ENCODE data around the gene THADA. TPM values are rescaled to one million over a fixed set of nuclear protein-coding genes. Genes with fewer than 3 reads are reported as not detected.
A peak's percentile ranks its signal among the peaks of the same experiment; 100 is the strongest.
"Not testable (repeated sequence)": the region's sequence is repeated elsewhere in the genome, so short reads cannot be mapped to it uniquely, and the experiment has no call there.

THADA gene
- total RNA-seq, 1 experiment from 2014 or later, result 14.1 TPM

DNA sequence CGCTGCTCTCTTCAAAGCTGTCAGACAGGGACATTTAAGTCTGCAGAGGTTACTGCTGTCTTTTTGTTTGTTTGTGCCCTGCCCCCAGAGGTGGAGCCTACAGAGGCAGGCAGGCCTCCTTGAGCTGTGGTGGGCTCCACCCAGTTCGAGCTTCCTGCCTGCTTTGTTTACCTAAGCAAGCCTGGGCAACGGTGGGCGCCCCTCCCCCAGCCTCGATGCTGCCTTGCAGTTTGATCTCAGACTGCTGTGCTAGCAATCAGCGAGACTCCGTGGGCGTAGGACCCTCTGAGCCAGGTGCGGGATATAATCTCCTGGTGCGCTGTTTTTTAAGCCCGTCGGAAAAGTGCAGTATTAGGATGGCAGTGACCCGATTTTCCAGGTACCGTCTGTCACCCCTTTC is 47.5 kb downstream of the THADA start:
- H3K4me3 ChIP-seq; DNase-seq (ENCODE audit: low read depth in 1 of 2, low spot score in 2 of 2); H3K27ac ChIP-seq; H3K4me1 ChIP-seq (replicated peaks); H3K9me3 ChIP-seq (replicated peaks); H3K27me3 ChIP-seq (replicated peaks): not testable (repeated sequence)
- H3K36me3 ChIP-seq, result peaks cover 34% of the 10 kb centered on the region

GRCh38 chr2:43542285-43542933 is 53.4 kb downstream of the THADA start:
- DNase-seq (ENCODE audit: low read depth in 1 of 2, low spot score in 2 of 2), result peak in 1 of 2 experiments; percentile 47
- Histone ChIP-seq H3K4me3 (no peak overlapping the region), H3K9me3 (replicated peaks) (no peaks in the 10 kb centered on the region), H3K27ac (no peak overlapping the region), H3K4me1 (replicated peaks) (peaks cover 14% of the 10 kb centered on the region), H3K27me3 (replicated peaks) (no peaks in the 10 kb centered on the region), H3K36me3 (peaks cover 14% of the 10 kb centered on the region)

DNA sequence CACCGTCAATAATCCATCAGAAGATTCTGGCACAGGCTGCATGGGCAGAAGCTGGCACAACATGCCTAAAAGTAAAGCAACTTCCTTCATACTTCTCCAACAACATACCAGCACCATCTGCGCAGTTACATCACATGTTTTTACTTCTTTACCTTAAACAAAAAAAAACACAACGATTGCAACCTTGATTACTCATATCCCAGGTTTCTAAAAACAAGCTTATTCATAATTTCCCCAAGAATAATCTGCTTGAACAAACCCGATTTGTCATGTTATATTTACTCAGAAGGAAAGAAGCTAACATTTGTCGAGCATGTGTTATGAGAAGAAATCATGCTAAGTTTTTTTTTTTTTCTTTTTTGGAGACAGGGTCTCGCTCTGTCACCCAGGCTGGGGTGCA is 54.7 kb downstream of the THADA start:
- Histone ChIP-seq H3K4me1 (replicated peaks) (peaks cover 14% of the 10 kb centered on the region), H3K4me3 (no peak overlapping the region), H3K9me3 (replicated peaks) (no peaks in the 10 kb centered on the region), H3K27me3 (replicated peaks) (no peaks in the 10 kb centered on the region), H3K36me3 (peaks cover 14% of the 10 kb centered on the region), H3K27ac (no peak overlapping the region)
- no peak for DNase-seq (ENCODE audit: low read depth in 1 of 2, low spot score in 2 of 2)

GRCh38 chr2:43540021-43540779 is 55.6 kb downstream of the THADA start:
- Histone ChIP-seq H3K4me3 (no peak overlapping the region), H3K36me3 (peaks cover 14% of the 10 kb centered on the region), H3K9me3 (replicated peaks) (no peaks in the 10 kb centered on the region), H3K4me1 (replicated peaks) (peaks cover 14% of the 10 kb centered on the region), H3K27ac (no peak overlapping the region), H3K27me3 (replicated peaks) (no peaks in the 10 kb centered on the region)
- no peak for DNase-seq (ENCODE audit: low read depth in 1 of 2, low spot score in 2 of 2)

- DNase-seq (ENCODE audit: low read depth in 1 of 2, low spot score in 2 of 2), result no peak
- Histone ChIP-seq H3K9me3 (replicated peaks) (no peaks in the 10 kb centered on the region), H3K4me1 (replicated peaks) (peaks cover 14% of the 10 kb centered on the region), H3K27ac (no peak overlapping the region), H3K36me3 (peaks cover 14% of the 10 kb centered on the region), H3K4me3 (no peak overlapping the region), H3K27me3 (replicated peaks) (no peaks in the 10 kb centered on the region)
Observed at GRCh38 chr2:43539436-43539835, 56.4 kb downstream of the THADA start.

DNA sequence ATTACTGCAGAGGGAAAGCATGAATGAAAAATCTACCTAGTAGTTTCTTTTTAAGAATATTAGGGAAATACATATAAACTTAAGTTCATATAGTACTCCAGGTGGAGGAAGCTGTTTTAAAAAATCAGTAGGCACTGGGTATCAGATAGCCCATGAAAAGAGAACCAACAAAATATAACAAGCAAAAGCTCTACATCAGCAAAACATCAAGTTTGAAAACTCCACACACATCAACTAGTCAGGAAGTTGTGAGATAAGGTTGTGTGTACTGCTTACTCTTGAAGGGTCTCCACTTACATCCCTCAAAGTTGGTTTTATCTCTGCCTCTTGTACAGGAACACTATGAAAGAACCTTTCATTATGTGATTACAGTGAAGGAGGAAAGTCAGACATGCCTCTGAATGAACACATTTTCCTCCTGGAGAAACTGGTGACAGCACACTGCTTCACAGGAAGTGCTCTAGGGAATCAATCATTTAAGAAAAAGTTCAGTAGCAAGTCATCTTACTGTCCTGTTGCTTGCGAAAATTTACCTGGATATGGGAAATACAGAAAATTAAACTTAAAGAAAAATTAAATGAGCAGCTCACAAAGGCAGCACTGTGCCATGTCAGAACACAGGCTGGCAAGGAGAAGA is 57.7 kb downstream of the THADA start:
- no peak overlapping the region for H3K4me3 ChIP-seq
- no peak for DNase-seq (ENCODE audit: low read depth in 1 of 2, low spot score in 2 of 2)
- no peak overlapping the region for H3K27ac ChIP-seq
- H3K4me1 ChIP-seq (replicated peaks), result peaks cover 14% of the 10 kb centered on the region
- H3K27me3 ChIP-seq (replicated peaks), result no peaks in the 10 kb centered on the region
- no peaks in the 10 kb centered on the region for H3K9me3 ChIP-seq (replicated peaks)
- H3K36me3 ChIP-seq, result peaks cover 14% of the 10 kb centered on the region

DNA sequence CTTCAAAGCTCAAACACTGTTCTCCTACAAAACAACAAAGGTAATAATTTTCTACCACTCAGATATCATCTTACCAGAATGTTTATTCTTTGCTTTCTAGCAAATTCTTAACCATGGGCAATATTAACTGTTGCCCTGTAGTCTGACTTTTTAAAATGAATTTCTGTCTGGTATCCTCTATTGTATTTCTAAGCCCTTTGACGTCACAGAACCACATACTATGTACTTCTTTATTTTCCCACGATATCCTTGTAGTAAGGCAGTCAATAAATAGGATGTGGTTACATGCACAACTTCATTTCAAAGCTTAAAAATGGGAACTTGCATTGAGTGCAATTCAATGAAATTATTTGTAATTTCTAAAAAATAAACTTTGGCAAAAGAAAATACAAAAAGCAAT is 58.7 kb downstream of the THADA start:
- H3K4me1 ChIP-seq (replicated peaks), result peaks cover 14% of the 10 kb centered on the region
- H3K4me3 ChIP-seq, result no peak overlapping the region
- H3K27ac ChIP-seq, result peak overlapping the region; percentile 49
- peak in 1 of 2 experiments; percentile 52 for DNase-seq (ENCODE audit: low read depth in 1 of 2, low spot score in 2 of 2)
- no peaks in the 10 kb centered on the region for H3K9me3 ChIP-seq (replicated peaks)
- no peaks in the 10 kb centered on the region for H3K27me3 ChIP-seq (replicated peaks)
- H3K36me3 ChIP-seq, result peaks cover 14% of the 10 kb centered on the region

DNA sequence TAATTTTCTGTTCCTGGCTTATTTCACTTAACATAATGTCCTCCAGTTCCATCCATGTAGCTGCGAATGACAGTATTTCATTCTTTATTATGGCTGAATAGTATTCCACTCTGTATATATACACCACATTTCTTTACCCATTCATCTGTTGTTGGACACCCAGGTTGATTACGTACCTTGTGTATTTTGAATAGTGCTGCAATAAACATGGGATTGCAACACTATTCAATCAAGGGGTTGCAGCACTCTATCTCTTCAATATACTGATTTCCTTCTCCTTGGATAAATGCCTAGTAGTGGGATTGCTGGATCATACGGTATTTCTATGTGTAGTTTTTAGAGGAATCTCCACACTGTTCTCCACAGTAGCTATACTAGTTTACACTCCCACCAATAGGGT is 61.3 kb downstream of the THADA start:
- no peaks in the 10 kb centered on the region; the same call in 1 of the 2 replicates for H3K27me3 ChIP-seq (replicated peaks)
- no peak overlapping the region for H3K4me3 ChIP-seq
- H3K36me3 ChIP-seq, result peaks cover 8% of the 10 kb centered on the region
- H3K9me3 ChIP-seq (replicated peaks), result no peaks in the 10 kb centered on the region
- no peak for DNase-seq (ENCODE audit: low read depth in 1 of 2, low spot score in 2 of 2)
- no peaks in the 10 kb centered on the region; the same call in 1 of the 2 replicates for H3K4me1 ChIP-seq (replicated peaks)
- H3K27ac ChIP-seq, result no peak overlapping the region

GRCh38 chr2:43532572-43532971 is 63.3 kb downstream of the THADA start:
- H3K27me3 ChIP-seq (replicated peaks); DNase-seq (ENCODE audit: low read depth in 1 of 2, low spot score in 2 of 2); H3K36me3 ChIP-seq; H3K4me1 ChIP-seq (replicated peaks); H3K9me3 ChIP-seq (replicated peaks); H3K27ac ChIP-seq; H3K4me3 ChIP-seq: not testable (repeated sequence)

GRCh38 chr2:43531251-43531650 is 64.6 kb downstream of the THADA start:
- DNase-seq (ENCODE audit: low read depth in 1 of 2, low spot score in 2 of 2), result no peak
- Histone ChIP-seq H3K4me1 (replicated peaks) (no peaks in the 10 kb centered on the region; the same call in 1 of the 2 replicates), H3K27me3 (replicated peaks) (no peaks in the 10 kb centered on the region; the same call in 1 of the 2 replicates), H3K36me3 (no peaks in the 10 kb centered on the region; the same call in 1 of the 2 replicates), H3K4me3 (no peak overlapping the region), H3K9me3 (replicated peaks) (no peaks in the 10 kb centered on the region), H3K27ac (no peak overlapping the region)

DNA sequence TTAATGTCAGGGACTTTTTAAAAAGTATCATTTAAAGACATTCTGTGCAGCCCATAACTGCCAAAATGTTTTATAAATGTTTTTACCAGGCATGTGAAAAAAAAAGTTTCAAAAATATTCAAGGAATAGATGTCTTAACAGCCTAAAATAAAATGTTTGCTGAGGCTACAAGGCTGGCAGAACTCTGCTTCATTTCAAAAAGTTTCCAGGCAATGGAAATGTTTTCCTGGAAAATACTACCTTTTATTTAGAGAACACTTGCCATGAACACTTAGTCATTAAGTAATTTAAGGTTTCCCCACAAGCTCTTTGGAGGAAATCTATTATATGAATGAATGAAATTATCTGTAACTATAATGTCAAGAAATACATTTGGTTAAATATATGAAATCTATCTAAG is 68.8 kb downstream of the THADA start:
- DNase-seq (ENCODE audit: low read depth in 1 of 2, low spot score in 2 of 2), result no peak
- Histone ChIP-seq H3K4me3 (no peak overlapping the region), H3K27me3 (replicated peaks) (no peaks in the 10 kb centered on the region; the same call in 1 of the 2 replicates), H3K9me3 (replicated peaks) (peaks cover 6% of the 10 kb centered on the region; the same call in 1 of the 2 replicates), H3K4me1 (replicated peaks) (peaks cover 3% of the 10 kb centered on the region), H3K27ac (no peak overlapping the region), H3K36me3 (peaks cover 7% of the 10 kb centered on the region)

- Histone ChIP-seq H3K9me3 (replicated peaks) (peaks cover 6% of the 10 kb centered on the region; the same call in 1 of the 2 replicates), H3K4me1 (replicated peaks) (peaks cover 14% of the 10 kb centered on the region), H3K27me3 (replicated peaks) (no peaks in the 10 kb centered on the region), H3K36me3 (peaks cover 7% of the 10 kb centered on the region; the same call in 1 of the 2 replicates), H3K27ac (no peak overlapping the region), H3K4me3 (no peak overlapping the region)
- no peak for DNase-seq (ENCODE audit: low read depth in 1 of 2, low spot score in 2 of 2)
Observed at GRCh38 chr2:43525506-43525905, 70.3 kb downstream of the THADA start.

DNA sequence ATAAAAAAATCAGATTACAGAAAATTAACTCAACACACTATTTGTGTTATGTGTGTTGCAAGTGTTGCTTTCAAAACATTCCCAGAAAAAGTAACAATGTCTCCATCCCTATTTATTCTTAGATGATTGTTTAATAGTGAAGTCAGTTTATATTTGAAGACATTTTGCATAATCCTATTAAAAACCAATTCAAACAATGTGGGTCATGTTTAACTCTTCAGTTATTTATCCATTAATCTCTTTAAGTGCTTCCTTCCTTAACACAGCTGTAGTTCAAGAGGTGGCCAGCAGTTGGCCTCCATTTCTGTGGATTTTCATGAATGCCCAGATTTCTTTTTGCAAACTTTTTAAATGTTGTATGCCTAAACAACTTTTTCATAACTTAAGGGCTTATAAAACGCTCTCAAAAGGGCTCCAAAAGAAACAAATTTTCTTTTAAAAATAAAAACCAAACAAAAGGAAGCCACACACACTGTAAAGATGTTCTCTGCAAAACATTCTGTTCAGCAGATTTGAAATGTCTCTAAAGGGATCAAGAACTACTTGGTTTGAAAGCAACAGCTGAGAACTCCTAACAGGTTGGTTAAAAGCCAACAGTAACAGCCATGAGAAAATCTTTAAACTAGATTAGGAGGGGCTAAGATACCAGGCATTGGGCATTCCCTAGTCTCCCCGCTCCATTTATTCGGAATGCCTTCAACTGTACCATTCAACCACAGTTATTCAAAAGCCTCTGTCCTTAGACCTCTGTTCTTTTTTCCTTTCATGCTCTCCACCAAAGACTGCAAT is 71.5 kb downstream of the THADA start:
- Histone ChIP-seq H3K36me3 (peaks cover 7% of the 10 kb centered on the region; the same call in 1 of the 2 replicates), H3K27me3 (replicated peaks) (no peaks in the 10 kb centered on the region), H3K4me3 (no peak overlapping the region), H3K4me1 (replicated peaks) (peaks cover 22% of the 10 kb centered on the region), H3K27ac (no peak overlapping the region), H3K9me3 (replicated peaks) (peaks cover 6% of the 10 kb centered on the region; the same call in 1 of the 2 replicates)
- DNase-seq (ENCODE audit: low read depth in 1 of 2, low spot score in 2 of 2), result no peak

Data from SJSA1 (cell line).